Erythroblast (primary cell): ENCODE data around the gene PCK1.

Experiments used
- GATA1 ChIP-seq: IDR thresholded peaks from 2 replicates; pipeline ENCODE4 v1.6.1; 2011; ENCODE audit warnings: low read depth, mild to moderate bottlenecking, control low read depth, low read length, moderate library complexity
- POLR2A ChIP-seq: IDR thresholded peaks from 2 replicates; pipeline ENCODE4 v1.6.1; 2011; ENCODE audit warnings: mild to moderate bottlenecking, low read length

GRCh38 chr20:57598491-57598890 lies 37.6 kb downstream of the PCK1 start:
- no peak for TF ChIP-seq POLR2A
- TF ChIP-seq GATA1: no peak
